22Rv1 (cell line): ENCODE data around the gene VDAC2.

Experiments used
- ZFX ChIP-seq: fragments of 450-650 bp; IDR thresholded peaks from 2 replicates; pipeline ENCODE4 v1.6.1; 2017; ENCODE audit warnings: antibody characterized with exemption, borderline replicate concordance
- TF ChIP-seq, protein P1 (sequence below): fragments of 450-650 bp; IDR thresholded peaks from 2 replicates; pipeline ENCODE4 v1.5.1; 2017; ENCODE audit warnings: mild to moderate bottlenecking

DNA sequence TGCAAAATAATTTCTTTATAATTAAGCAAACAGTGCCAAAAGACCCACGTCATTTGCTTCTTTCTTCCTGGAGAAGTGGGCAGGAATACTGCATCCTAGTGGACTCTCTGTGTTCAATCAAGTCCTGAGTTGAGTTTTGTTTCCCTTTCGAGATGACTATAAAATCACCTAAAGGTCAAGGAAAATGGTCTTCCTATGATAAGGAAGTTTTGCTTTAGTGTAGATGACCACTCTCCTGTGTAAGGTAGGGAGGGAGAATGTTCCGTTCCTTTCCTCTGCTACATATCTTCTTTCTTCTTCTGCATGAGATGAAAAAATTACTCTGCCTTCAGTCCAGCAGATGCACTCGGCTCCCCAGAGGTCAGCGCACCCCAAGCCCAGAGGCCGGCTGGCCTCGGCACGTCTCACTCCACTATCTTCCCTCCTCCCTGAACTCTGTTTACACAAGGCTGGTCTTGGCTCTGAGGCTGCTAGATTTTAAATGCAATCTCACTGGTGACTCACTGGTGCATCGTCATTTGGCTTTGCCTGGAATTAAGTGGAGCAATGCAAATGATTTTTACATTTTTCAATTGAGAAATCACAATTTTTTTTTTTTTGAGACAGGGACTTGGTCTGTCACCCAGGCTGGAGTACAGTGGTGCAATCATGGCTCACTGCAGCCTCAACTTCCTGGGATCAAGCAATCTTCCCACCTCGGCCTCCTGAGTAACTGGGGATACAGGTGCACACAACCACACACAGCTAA is 18.6 kb upstream of the VDAC2 start:
- TF ChIP-seq, protein P1, sequence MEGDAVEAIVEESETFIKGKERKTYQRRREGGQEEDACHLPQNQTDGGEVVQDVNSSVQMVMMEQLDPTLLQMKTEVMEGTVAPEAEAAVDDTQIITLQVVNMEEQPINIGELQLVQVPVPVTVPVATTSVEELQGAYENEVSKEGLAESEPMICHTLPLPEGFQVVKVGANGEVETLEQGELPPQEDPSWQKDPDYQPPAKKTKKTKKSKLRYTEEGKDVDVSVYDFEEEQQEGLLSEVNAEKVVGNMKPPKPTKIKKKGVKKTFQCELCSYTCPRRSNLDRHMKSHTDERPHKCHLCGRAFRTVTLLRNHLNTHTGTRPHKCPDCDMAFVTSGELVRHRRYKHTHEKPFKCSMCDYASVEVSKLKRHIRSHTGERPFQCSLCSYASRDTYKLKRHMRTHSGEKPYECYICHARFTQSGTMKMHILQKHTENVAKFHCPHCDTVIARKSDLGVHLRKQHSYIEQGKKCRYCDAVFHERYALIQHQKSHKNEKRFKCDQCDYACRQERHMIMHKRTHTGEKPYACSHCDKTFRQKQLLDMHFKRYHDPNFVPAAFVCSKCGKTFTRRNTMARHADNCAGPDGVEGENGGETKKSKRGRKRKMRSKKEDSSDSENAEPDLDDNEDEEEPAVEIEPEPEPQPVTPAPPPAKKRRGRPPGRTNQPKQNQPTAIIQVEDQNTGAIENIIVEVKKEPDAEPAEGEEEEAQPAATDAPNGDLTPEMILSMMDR = no peak
- TF ChIP-seq ZFX = no peak
